HG03342 (cell line): Measurements from ENCODE around the gene RBBP5.

Experiments used
- ATAC-seq: cut with Tn5 transposase; IDR thresholded peaks from one replicate; pipeline ENCODE4 v1.9.1; 2021; ENCODE audit warnings: mild to moderate bottlenecking, moderate library complexity; ENCODE audit not compliant: unreplicated experiment

RBBP5 gene

DNA sequence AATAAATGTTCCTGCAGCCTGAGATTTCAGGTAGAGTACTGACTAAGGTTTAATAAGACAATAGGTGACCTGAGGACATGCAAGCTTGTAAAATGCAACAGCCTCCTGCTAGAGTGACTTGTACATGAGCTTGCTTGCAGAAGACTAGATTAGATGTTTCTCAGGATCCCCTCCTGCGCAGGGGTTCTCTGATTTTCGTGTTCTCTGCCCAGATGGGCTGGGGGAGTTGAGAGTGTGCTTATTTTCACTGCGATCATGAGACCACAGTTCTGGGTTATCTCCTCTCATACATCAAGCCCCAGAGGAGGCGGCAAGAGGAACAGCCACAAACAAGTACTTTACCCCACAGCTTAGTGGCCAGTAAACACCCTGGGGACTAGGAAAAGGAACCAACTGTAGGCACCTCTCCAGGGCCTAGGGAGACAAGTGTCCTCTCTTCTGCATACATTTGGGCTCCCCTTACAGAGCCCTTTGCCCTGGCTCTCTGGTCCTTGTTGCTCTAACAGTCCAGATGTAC lies 45.5 kb downstream of the RBBP5 start:
- ATAC-seq, result no peak

DNA sequence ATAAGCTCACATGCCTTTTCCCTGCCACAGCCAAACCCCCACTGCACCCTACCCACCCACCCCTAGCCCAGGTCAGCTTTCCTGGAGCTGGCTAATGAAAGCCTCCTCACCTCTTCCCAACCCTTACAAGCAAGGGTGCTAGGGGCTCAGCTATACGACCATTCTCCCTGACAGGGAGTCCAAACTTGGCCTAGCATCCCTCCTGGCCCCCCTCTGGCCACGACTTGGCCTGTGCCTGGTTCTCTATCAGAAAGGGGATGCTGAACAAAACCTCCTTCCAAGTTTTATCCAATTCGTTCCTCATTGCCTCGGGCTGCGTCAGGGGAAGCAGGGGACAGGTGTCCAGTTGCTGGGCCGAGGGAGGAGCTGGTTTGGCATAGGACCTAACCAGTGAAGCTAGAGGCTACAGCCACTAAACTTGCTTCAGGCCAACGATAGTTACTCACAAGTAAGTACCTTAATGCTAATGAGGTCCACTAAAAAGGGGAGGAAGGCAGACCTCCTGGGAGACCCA lies 46.1 kb downstream of the RBBP5 start:
- no peak for ATAC-seq

DNA sequence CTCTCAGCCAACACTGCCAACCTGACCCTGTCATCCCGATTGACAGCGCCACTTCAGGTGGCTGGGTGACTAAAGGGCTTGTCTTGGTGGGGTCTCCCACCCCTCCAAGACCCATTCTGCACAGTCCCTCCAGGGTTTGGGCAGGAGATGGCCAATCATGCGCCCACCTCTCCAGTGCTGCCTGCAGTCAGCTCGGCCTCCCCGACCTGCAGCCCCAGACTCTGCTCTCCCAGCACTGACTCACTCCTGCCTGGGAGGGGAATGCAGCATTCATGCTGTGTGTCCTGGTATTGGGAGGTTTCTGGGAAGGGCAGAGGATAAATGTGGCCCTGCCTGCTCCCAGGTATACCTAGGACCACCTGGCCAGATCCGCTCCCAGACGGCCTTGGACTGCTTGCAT lies 47.3 kb downstream of the RBBP5 start:
- ATAC-seq, result no peak

DNA sequence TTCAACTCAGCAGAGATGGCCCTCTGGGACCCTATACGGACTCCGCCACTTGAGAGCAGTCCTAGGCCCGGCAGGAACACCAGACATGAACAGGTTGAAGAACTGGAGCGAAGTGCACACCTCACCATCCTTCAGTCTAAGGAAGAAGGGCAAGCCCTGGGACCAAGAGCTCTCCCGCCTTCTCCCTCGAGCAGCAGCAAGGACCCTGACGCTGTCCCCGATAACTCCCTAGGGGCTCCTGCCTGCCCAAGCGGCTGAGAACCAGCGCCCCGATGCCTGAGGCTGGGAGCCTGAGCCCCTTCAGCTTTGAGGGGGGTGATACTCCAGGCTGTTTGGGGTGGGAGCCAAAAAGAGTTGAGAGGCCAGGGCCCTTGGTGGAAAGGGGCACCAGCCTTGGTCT lies 47.7 kb downstream of the RBBP5 start:
- ATAC-seq, result no peak

DNA sequence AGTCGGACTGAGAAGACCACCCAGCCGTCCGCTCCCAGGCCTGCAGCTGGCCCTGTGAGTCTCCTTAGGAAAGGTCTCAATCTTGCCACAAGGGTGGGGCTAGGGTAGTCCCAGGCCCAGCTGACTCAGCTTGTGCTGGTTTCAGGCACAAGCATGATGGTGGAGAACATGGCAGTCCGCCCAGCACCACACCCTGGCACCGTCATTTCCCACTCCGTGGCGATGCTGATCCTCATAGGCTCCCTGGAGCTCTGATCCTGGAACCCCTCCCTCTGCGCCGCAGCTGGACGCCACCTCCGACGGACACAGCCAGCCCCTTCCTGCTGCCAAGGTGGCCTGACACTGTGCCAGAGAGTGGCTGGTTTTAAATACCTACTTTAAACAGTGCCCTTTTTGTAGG lies 48.3 kb downstream of the RBBP5 start:
- no peak for ATAC-seq

DNA sequence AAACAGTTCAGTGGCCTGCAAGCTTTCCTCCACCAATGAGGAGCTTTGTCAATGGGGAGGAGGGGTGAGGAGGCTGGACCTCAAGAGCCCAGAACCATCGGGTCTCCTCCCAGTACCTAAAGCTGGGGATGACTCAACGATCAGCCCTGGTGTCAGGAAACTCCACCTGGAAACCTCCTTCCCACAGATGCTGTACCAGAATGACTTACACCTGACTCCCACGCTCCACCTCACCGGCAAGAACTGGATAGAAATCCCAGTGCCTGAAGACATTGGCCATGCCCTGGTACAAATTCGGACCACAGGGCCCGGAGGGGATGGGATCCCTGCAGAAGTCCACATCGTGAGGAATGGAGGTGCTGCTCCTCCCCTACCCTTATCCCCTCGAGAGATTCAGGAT lies 48.9 kb downstream of the RBBP5 start:
- no peak for ATAC-seq

DNA sequence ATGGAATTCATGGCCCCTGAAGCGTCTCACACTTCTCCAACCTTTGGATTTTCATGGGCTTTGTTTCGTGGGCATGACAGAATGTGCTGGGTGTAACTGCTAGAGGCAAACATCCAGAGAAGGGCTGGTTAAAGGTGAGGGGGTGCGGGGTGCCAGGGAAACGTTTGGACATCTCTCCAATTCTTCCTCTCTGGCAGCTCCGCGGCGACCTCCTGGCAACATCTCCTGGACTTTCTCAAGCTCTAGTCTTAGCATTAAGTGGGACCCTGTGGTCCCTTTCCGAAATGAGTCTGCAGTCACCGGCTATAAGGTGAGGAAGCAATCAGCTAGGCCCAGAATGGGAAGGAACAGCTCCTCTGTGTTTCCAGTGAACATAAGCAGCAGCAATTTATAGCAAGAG lies 49.5 kb downstream of the RBBP5 start:
- no peak for ATAC-seq

DNA sequence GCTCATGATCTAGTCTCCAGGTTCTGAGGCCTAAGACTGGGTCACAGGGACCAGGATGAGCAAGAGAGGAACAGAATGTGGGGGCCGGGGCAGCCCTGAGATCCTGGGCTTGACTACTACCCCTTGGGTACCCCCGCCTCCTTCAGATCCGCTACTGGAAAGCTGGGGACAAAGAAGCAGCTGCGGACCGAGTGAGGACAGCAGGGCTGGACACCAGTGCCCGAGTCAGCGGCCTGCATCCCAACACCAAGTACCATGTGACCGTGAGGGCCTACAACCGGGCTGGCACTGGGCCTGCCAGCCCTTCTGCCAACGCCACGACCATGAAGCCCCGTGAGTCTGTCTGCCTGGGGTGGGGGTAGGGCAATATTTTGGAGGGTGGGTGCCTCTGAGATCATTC lies 50.0 kb downstream of the RBBP5 start:
- ATAC-seq, result no peak

DNA sequence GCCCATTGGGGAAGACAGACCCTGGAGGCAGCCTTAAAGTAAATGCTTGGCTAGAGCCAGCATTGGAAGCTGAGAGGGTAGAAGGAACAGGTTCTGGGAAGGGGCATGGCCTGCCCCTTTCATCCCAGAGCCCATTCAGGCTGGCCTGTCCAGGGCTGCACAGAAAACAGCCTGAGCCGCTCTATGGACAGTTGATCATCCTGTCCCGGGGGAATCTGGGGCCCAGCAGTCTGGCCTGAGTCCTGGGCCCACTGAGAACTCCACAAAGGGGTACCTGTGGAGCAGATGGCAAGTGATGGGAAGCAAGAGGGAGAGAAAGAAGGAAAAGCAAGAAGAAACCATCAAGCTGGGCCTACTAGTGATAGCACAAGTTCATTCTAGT lies 50.8 kb downstream of the RBBP5 start:
- no peak for ATAC-seq

DNA sequence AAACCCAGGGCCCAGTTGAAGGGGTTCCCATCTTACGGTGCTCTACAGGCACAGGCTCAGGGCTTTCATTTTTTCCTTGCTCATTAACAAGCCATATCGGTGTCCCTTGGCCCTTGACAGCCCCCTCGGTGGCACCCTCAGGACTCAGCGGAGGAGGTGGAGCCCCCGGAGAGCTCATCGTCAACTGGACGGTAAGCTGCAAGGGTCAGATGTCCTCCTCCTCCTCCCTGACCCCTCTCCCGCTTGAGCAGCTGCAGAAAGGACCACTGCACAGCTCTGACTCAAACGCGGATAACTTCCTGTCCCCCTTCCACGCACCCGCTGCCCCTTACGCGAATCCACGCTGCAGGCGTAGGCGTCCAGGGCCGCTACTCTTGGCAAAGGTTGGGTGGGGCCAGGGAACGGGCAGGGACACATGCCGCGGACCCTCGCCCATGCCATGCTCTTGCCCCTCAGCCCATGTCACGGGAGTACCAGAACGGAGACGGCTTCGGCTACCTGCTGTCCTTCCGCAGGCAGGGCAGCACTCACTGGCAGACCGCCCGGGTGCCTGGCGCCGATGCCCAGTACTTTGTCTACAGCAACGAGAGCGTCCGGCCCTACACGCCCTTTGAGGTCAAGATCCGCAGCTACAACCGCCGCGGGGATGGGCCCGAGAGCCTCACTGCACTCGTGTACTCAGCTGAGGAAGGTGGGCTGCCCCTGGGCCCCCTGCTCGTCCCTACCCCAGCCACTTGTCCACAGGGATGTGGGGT lies 52.2 kb downstream of the RBBP5 start:
- ATAC-seq, result no peak

DNA sequence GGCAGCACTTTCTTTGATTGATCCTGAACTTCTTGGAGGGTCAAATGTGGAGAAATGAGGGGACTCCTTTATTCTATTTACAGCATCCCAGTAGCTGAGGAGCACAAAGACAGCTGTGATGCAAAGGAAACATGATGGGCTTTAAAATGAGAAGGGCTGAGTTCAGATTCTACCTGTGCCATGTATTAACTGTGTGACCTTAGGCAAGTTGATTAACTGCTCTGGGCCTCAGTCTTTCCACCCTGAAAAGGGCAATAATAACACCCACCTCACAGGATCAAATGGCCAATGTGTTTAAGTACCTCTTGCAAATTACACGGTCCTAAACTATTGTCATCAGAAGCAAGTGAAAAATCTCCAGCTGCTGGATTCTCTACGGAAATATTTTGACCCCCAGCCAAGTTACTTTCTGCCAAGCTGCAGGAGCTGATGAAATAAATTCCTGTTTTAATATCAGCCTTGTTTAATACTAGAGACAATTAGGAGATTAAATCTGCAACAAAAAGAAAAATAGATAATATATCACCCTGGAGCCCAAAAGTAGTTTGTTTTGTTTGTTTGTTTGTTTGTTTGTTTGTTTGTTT lies 53.2 kb downstream of the RBBP5 start:
- no peak for ATAC-seq

DNA sequence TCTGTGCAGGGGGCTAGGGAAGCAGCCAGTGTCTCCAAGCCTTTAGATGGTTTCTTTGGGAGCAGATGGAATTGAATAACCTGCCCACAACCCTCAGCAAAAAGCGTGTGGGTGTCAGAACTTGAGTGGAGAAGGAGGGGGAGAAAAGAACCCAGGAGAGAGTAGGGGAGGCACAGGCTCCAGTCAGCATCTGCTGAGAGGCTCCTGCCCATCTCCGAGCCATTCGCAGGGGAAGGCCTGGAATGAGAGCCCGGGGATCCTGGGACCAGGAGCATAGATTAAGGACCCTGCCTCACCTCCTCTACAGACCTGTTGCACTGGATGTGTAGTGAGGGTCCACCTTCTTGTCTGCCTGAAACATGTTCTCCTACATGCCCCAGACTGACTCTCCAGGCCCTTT lies 53.8 kb downstream of the RBBP5 start:
- ATAC-seq, result no peak

DNA sequence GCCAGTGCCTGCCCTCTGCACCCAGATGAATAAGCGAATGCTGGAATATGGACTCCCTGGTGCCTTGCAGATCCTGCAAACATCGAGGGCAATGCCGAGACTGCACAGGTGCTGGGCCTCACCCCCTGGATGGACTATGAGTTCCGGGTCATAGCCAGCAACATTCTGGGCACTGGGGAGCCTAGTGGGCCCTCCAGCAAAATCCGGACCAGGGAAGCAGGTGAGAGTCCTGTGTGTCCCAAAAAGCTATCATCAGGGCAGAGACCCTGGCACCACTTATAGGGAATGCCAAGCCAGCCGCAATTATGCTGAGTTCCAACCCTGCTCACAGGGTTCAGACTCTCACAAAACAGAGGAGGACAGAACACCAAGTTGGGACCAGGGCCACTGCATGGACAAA lies 54.7 kb downstream of the RBBP5 start:
- ATAC-seq, result no peak

DNA sequence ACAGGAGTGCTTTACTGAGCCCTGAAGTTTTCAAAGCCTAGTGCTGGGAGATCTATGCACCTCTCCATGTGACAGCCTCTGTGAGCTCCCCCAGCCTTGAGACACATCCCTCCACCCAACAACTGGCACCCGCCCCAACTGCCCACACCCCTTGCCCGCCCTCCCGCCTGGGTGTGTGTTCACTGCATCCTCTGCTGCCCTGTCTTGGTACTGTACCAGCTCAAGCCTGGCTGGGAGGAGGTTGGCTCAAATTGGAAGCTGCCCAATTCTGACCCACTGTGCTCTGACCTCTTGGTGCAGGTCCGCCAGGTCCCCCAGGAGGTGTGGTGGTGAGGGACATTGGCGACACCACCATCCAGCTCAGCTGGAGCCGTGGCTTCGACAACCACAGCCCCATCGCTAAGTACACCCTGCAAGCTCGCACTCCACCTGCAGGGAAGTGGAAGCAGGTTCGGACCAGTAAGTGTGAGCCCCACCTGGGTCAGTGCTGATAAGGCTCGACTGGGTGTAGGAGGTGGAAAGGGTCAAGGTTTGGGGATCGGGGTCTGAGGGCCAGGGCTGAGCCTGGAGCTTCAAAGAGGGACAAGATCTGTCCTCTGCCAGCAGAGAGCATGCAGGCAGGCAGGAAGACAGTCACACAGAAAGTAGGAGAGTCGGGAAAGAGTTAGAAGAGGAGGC lies 55.5 kb downstream of the RBBP5 start:
- ATAC-seq, result no peak

DNA sequence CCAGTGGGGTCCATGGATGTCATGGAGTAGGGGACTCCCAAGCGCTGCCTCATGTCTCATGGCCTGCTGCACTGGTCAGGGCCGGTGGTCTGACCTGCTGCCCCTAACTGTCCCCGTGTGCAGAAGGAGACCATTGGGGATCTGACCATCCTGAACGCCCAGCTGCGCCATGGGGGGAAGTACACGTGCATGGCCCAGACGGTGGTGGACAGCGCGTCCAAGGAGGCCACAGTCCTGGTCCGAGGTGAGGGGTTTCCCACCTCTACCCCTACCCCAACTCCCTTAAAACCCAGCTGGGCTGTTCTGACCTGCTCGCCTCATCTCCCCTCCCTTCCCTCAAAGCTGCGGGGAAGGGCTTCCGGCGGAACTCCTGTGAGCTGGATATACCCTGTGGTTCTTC lies 56.1 kb downstream of the RBBP5 start:
- no peak for ATAC-seq

DNA sequence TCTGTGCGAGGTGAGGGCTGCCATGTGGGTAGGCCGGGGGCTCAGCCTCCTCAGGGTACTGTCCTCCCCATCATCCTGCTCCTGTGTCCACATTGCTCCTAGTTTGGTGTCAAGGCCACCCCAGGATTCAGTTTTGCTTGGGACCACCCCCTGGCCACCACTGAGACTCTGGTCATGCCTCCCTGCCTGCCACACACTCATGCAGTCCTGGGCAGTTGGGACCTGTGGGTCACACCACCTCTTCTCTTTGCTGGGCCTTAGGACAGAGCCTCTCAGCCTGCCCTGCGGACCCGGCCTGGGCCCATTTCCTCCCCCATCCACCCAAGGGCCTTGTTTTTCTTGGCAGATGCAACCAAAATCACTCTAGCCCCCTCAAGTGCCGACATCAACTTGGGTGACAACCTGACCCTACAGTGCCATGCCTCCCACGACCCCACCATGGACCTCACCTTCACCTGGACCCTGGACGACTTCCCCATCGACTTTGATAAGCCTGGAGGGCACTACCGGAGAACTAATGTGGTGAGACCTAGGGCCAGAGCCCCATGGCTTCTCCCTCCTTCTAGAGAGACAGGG lies 56.9 kb downstream of the RBBP5 start:
- ATAC-seq, result no peak

DNA sequence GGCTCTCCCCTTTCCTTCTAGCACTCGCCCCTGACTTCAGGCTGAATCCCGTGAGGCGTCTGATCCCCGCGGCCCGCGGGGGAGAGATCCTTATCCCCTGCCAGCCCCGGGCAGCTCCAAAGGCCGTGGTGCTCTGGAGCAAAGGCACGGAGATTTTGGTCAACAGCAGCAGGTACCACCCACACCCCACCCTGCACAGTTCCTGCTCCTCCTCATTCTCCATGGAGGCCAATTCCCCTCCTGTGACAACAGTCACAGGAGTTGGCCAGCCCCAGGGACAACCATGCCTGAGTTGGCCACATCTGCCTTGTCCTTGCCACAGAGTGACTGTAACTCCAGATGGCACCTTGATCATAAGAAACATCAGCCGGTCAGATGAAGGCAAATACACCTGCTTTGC lies 57.5 kb downstream of the RBBP5 start:
- ATAC-seq, result no peak

DNA sequence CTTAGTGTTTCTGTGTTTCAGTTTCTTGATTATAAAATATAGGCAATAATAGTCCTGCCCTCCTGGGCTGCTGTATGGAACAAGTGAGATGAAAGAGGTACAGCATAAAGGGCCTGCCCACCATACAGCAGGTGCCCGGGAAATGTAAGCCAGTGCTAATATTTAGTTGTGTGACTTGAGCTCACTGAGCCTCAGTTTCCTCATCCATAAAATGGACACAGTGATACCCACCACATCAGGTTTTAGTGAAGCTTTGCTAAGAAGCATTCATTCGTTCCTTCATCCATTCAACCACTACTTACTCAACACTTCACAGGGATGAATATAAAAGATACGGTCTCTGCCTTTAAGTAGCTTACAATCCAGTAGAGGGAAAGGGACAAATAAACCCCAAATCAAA lies 58.9 kb downstream of the RBBP5 start:
- no peak for ATAC-seq

DNA sequence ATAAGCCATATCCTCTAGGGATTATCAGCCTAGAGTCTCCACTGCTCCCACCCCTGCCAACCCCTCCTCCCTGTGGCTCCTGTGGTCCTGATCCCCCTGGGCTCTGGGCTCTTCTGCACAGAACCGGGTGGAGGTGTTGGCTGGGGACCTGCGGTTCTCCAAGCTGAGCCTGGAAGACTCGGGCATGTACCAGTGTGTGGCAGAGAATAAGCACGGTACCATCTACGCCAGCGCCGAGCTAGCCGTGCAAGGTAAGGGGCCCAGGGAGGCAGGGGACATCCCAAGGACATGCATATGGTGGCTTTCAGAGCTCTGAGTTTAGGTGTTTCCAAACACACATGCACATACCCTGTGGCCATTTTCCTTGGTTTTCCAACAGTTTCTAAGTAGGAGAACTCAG lies 59.5 kb downstream of the RBBP5 start:
- no peak for ATAC-seq

DNA sequence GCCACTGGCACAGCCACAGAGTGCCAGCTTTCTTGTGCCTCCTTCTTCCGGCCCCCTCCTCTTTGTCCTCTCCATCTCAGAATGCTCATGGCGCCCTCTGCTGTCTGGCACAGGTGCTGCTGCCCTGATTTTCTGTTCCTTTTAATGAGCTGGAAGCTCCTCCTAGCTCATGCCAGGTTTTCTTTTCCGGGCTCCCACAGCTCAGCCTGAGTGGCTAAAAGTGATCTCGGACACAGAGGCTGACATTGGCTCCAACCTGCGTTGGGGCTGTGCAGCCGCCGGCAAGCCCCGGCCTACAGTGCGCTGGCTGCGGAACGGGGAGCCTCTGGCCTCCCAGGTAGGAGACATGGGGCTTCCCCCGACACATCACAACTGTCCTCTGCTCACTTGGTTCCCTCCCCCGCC lies 60.1 kb downstream of the RBBP5 start:
- no peak for ATAC-seq

DNA sequence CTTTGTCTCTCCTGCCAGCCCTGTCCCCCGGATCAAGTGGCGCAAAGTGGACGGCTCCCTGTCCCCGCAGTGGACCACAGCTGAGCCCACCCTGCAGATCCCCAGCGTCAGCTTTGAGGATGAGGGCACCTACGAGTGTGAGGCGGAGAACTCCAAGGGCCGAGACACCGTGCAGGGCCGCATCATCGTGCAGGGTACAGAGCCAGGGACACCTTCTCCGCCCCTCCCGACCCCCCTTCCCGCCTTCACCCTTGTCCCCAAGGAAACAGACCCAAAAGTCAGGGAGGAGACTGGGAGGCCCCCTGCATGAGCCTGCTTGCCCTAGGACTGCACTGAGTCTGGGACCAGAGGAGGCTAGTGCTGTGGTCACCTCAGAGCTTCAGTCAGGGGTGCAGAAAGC lies 60.6 kb downstream of the RBBP5 start:
- no peak for ATAC-seq

DNA sequence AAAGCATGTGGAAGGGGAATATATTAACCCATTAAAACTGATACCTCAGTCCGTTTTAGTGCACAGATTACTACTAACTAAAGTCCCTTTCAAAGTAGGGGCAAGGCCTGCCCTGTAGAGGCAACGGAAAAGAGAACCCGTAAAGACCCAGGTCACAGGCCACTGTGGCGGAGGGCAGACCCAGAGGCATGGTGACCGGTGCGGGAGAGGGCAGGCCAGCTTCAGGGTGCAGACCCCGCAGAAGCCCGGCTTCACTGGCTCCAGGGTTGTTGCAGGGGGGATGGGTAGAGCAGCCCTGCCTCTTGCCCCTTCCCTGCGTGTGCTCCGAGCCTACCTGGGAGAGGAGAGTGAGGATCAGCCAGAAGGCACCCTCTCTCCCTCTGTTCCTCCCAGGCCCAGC lies 61.0 kb downstream of the RBBP5 start:
- no peak for ATAC-seq
